Suppressor macrophage treated with lipopolysaccharide for 4 hours (primary cell): ENCODE data around the gene CGB8.
A peak's percentile ranks its signal among the peaks of the same experiment; 100 is the strongest.
"Not testable (repeated sequence)": the region's sequence is repeated elsewhere in the genome, so short reads cannot be mapped to it uniquely, and the experiment has no call there.

Experiments used
- DNase-seq: peaks from one replicate; pipeline ENCODE4 v3.0.0-alpha.2; 2020

The CGB8 gene

GRCh38 chr19:49029749-49030148 lies 19.2 kb downstream of the CGB8 start:
- DNase-seq = not testable (repeated sequence)

GRCh38 chr19:49028686-49029085 lies 20.2 kb downstream of the CGB8 start:
- DNase-seq = not testable (repeated sequence)

GRCh38 chr19:49025599-49025998 lies 23.3 kb downstream of the CGB8 start:
- not testable (repeated sequence) for DNase-seq

GRCh38 chr19:49025088-49025487 lies 23.8 kb downstream of the CGB8 start:
- not testable (repeated sequence) for DNase-seq

GRCh38 chr19:49024233-49024632 lies 24.7 kb downstream of the CGB8 start, which contains the start of gene CGB3:
Gene CGB3 (minus strand): TSS chr19:49024333. CDS start chr19:49023971, 362 bp downstream.
- DNase-seq = not testable (repeated sequence)

GRCh38 chr19:49022116-49022515 lies 26.8 kb downstream of the CGB8 start:
- DNase-seq = no peak

GRCh38 chr19:49020931-49021895 lies 27.7 kb downstream of the CGB8 start:
- peak; percentile 27 for DNase-seq

- DNase-seq = no peak
These were observed 28.6 kb downstream of the CGB8 start for GRCh38 chr19:49020342-49020741.

GRCh38 chr19:49019242-49019932 lies 29.5 kb downstream of the CGB8 start:
- DNase-seq = peak; percentile 41

- DNase-seq = not testable (repeated sequence)
These were observed 30.3 kb downstream of the CGB8 start for GRCh38 chr19:49018388-49019241.

GRCh38 chr19:49017666-49018351 lies 31.1 kb downstream of the CGB8 start:
- peak; percentile 51 for DNase-seq

- no peak for DNase-seq
These were observed 31.8 kb downstream of the CGB8 start, which contains the start of gene LHB for GRCh38 chr19:49017041-49017665. Gene LHB (minus strand): TSS chr19:49017091. CDS start chr19:49017081, 10 bp downstream.

GRCh38 chr19:49016067-49016839 lies 32.7 kb downstream of the CGB8 start:
- no peak for DNase-seq

GRCh38 chr19:49014870-49015255 lies 34.0 kb downstream of the CGB8 start:
- DNase-seq = no peak

- DNase-seq = no peak
These were observed 34.6 kb downstream of the CGB8 start for GRCh38 chr19:49014123-49014869.

GRCh38 chr19:49011194-49011593 lies 37.7 kb downstream of the CGB8 start:
- DNase-seq = no peak

GRCh38 chr19:49010453-49010852 lies 38.5 kb downstream of the CGB8 start:
- no peak for DNase-seq

GRCh38 chr19:49009828-49010227 lies 39.1 kb downstream of the CGB8 start:
- no peak for DNase-seq

GRCh38 chr19:49006905-49007304 lies 42.0 kb downstream of the CGB8 start:
- DNase-seq = no peak
